HG02759 (cell line): ENCODE results near the gene SLC25A25.
A peak's percentile ranks its signal among the peaks of the same experiment; 100 is the strongest.

ENCODE experiments used
- ATAC-seq: cut with Tn5 transposase; IDR thresholded peaks from one replicate; pipeline ENCODE4 v1.9.1; 2021; ENCODE audit warnings: mild to moderate bottlenecking, moderate library complexity; ENCODE audit not compliant: unreplicated experiment

SLC25A25 gene

DNA sequence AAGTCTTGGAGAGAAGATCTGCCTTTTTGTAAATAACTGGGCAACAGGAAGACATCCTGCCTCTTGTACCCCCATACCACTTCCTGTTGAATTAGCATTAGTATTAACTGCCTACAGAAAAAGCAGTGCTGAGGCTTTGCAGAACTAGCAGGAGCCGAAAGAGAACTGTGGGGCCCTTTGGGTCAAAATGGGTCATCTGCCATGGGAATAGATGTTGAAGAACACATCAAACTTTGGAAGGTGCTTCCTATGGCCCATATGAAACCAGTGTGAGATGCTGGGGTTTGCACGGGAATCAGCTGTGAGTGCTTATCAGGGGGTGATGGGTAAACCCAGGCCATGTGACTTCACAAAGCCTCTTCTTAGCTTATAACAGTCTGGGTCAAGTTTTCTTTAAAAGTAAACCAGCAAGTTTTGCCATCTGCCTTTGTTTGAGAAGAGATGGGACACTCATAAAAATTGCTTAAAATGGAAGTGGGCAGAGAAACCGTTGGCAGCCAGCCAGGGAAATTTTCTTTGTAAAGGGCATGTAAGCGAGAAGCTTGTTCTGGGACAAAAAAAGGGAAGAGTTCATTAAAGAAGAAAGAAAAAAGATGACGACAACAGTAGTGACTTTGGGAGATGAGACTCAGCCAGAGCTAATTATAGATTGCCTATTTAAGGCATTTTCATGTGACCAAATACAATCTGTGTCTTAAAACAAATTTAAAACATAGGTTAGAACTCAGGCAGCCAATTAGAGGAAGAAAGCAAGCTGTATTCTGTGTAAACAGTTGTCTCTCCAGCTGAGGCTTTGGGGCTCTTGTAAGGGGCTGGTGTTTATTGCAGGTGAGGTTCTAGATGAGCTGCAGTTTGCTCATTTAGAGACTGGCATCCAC is 4.4 kb downstream of the SLC25A25 start:
- no peak for ATAC-seq

DNA sequence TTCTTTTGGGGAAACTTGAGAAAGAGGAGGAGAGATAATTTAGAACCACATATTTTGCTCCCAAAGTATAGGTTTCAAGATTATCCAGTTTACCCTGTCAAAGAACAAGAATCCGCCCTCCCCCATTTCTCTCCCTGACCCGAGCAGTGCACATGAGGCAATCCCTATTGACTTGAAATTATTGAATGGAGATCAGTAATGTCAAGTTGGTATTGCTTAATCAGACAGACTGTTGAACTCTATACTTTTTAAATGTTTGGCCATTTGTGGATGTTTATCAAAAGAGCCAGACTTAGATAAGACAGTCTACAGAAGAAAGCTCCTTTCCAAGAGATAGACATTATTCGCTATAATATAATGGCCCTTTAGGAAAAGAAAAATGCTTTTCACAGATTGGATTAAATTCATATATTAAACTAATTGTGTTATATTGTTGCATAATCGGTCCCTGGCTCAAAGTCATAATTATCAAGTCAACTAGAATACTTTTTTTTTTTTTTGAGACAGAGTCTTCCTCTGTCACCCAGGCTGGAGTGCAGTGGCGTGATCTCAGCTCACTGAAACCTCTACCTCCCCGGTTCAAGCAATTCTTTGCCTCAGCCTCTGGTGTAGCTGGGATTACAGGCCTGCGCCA is 5.3 kb downstream of the SLC25A25 start:
- ATAC-seq = no peak

DNA sequence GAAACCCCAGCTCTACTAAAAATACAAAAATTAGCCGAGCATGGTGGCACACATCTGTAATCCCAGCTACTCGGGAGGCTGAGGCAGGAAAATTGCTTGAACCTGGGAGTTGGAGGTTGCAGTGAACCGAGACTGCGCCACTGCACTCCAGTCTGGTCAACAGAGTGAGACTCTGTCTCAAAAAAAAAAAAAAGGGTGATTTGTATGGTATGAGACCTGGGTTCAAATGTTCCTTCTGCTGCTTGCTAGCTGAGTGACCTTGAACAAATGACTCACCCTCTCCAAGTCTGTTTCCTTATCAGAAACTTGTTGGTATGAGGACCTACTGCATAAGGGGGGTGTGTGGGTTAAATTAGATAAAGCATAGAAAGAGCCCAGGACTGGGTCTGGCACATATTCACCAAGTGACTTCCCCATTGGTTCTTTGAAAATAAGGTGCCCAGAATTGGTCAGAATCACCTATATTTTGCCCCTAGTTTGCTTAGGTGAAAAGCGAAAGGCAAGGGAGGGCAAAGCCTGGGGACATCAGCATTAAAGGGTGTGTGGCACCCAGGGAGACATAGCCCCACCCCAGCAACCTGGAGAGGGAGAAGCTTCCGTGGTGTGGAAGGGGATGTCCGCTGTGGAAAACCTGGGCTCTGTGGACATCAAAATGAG is 9.9 kb downstream of the SLC25A25 start:
- no peak for ATAC-seq

GRCh38 chr9:128078504-128079434 is 10.7 kb downstream of the SLC25A25 start:
- ATAC-seq = no peak

DNA sequence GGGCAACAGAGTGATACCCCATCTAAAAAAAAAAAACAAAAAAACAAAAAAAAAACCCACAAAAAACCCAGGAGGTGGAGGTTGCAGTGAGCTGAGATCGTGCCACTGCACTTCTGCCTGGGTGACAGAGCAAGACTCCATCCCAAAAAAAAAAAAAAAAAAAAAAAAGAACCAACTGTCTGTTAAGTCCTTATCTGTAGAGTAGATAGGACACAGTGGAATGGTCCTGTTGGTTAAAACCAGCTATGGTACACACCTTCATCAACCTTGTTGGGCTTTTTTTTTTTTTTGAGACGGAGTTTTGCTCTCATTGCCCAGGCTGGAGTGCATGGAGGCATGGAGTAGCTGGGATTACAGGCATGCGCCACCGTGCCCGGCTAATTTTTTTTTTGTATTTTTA is 12.2 kb downstream of the SLC25A25 start:
- ATAC-seq = no peak

GRCh38 chr9:128081056-128081455 is 13.0 kb downstream of the SLC25A25 start:
- ATAC-seq = no peak

GRCh38 chr9:128082151-128082550 is 14.1 kb downstream of the SLC25A25 start:
- ATAC-seq = no peak

DNA sequence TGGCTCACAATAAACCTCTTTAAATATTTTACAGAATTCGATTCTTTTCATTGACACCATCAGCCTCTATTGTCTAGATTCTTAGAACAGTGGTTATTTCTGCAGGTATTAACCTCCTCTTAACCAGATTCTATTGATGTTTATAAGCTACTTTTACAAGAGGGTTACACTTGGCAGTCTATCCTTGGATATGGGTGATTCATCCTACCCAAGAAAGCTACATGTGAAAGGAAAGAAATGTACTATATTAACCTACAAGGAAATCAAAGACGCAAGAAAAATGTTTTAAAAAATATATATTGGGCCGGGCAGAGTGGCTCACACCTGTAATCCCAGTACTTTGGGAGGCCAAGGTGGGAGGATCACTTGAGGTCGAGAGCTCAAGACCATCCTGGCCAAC is 16.7 kb downstream of the SLC25A25 start:
- no peak for ATAC-seq

DNA sequence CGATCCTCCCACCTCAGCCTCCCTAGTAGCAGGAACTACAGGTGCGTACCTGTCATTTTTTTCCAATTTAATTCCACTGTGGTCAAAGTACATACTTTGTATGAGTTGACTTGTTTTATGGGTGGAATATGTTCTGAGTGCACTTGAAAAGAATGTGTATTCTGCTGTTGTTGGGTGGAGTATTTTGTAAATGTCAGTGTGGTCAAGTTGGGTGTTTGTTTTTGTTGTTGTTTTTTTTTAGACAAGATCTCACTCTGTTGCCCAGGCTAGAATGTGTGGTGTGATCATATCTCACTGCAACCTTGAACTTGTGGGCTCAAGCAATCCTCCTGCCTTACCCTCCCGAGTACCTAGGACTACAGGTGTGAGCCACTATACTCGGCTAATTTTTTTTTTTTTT is 17.9 kb downstream of the SLC25A25 start:
- no peak for ATAC-seq

DNA sequence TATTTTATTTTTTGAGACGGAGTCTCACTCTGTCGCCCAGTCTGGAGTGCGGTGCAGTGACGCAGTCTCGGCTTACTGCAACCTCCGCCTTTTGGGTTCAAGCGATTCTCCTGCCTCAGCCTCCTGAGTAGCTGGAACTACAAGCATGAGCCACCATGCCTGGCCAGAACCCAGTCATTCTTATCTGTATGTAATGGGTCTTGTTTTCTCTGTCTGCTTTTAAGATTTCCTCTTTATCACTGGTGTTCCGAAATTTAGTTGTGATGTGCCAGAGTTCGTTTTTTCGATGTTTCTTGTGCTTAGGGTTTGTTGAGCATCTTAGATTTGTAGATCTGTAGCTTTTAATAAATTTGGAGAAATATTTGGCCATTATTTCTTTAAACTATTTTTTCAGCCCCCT is 19.2 kb downstream of the SLC25A25 start:
- ATAC-seq = no peak

- ATAC-seq = no peak
Observed at GRCh38 chr9:128088253-128088945, 20.4 kb downstream of the SLC25A25 start.

DNA sequence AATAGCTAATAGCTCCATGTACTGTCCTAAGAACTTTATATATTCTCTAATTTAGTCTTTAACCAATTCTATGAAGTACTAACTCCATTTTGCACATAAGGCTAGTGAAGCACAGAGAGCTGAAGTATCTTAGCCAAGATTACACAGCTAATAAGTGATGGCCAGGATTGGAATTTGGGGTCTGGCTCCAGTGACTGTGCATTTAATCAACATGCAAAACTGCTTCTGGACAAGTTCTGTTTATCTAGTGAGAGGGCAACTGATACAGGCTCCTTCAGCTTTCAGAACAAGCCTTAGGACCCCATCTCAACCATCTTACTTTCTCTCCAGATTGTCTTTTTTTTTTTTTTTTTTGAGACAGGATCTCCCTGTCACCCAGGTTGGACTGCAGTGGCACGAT is 21.3 kb downstream of the SLC25A25 start:
- ATAC-seq = no peak

DNA sequence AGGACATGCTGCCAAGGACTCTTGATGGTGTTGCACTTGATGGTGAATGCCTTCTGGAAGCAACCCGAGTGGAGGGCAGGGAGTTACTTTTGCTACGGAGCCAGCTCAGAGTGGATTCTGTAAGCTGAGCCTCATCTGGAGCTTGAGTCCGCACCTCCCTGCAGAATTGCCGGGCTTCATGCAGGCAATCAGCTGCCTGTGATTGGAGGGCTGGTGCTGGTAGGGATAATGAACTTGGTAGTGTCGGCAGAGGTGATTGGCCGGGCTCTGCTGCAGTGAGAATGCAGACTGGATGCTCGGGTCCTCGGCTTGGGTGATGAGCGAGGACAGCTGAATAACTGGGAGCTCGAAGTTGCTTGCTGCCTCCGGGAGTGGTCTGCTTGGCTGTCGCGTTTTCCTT is 23.1 kb downstream of the SLC25A25 start:
- ATAC-seq = no peak

DNA sequence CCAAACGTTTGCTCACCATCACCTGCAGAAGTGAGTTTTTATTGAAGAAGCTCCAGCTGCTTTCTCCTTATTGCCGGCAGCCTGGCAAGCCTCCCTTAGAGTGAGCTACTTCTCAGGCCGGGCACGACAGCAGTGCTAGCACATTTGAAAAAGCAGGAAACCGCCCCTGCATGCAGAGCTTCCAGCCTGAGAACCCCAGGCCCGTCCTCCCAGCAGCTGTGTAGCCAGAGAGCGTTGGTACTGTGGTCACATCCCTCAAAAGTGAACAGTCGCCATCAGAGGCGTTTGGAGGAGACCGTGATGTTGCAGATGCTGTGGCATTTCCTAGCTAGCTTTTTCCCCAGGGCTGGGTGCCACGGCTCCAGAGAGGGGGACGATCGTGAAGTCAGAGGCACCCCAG is 23.5 kb downstream of the SLC25A25 start:
- no peak for ATAC-seq

GRCh38 chr9:128092199-128092977 is 24.4 kb downstream of the SLC25A25 start:
- ATAC-seq = no peak

DNA sequence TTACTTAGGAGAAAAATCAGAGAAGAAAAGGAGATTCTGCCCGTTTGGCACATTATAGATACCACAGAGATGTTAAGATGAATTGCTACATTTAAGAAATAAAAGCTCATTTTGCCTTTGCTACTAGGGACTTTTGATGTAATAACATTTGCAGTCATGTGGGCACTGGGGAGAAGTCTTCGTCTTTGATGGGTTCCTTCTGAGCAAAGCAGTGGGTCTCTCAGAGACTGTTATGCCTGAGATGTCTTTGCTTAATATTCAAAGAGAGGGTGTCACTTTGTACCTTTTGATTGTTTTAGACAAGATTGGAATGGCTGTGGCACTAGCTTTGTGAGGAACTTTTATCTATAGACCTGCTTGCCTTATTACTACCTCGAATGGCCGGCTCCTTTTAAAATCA is 25.0 kb downstream of the SLC25A25 start:
- ATAC-seq = no peak

GRCh38 chr9:128094166-128094949 is 26.3 kb downstream of the SLC25A25 start:
- ATAC-seq = peak; percentile 93

- ATAC-seq = no peak
Observed at GRCh38 chr9:128094950-128095544, 27.0 kb downstream of the SLC25A25 start.
